Neural cell (in vitro differentiated cells): ENCODE results near the gene NCBP1. TPM values are rescaled to one million over a fixed set of nuclear protein-coding genes. Genes with fewer than 3 reads are reported as not detected.

Experiments
- H2AFZ ChIP-seq: fragments of 200-600, 300-800 bp; sonication (generic), shearing (Covaris generic); 2 replicates; pipeline ENCODE4 v1.6.0; 2014; ENCODE audit warnings: low read depth, mild to moderate bottlenecking, antibody characterized with exemption, low read length, moderate library complexity
- H3F3A ChIP-seq: fragments of 200-600 bp; shearing (Covaris generic); 2 replicates; pipeline ENCODE4 v1.6.1; 2016; ENCODE audit warnings: mild to moderate bottlenecking, moderate library complexity, mixed read lengths, antibody characterized with exemption, low read length; ENCODE audit not compliant: insufficient read depth, poor library complexity, severe bottlenecking
- H3K27ac ChIP-seq: fragments of 200-600, 300-800 bp; sonication (generic), shearing (Covaris generic); 2 replicates; pipeline ENCODE4 v1.5.1; 2014; ENCODE audit warnings: mild to moderate bottlenecking, low read length, moderate library complexity
- H3K27me3 ChIP-seq: fragments of 300-800, 200-600 bp; sonication (generic), shearing (Covaris generic); 2 replicates; pipeline ENCODE4 v1.6.0; 2014; ENCODE audit warnings: mild to moderate bottlenecking, low read depth, low read length, moderate library complexity; ENCODE audit not compliant: insufficient read depth
- H3K36me3 ChIP-seq: fragments of 300-800, 200-600 bp; sonication (generic), shearing (Covaris generic); 2 replicates; pipeline ENCODE4 v1.5.1; 2014; ENCODE audit warnings: mild to moderate bottlenecking, antibody characterized with exemption, low read length, moderate library complexity; ENCODE audit not compliant: insufficient read depth
- H3K4me2 ChIP-seq: fragments of 300-800, 200-600 bp; sonication (generic), shearing (Covaris generic); 2 replicates; pipeline ENCODE4 v1.6.0; 2014; ENCODE audit warnings: mild to moderate bottlenecking, low read length
- H3K4me3 ChIP-seq: fragments of 300-800, 200-600 bp; sonication (generic), shearing (Covaris generic); 2 replicates; pipeline ENCODE4 v1.5.1; 2014; ENCODE audit warnings: mild to moderate bottlenecking, low read length, moderate library complexity
- H3K79me2 ChIP-seq: fragments of 200-600 bp; shearing (Covaris generic); replicated peaks from 2 replicates; pipeline ENCODE4 v1.6.0; 2014; ENCODE audit warnings: mild to moderate bottlenecking, low read length, moderate library complexity; ENCODE audit not compliant: insufficient read depth
- H3K9ac ChIP-seq: fragments of 300-800, 200-600 bp; sonication (generic), shearing (Covaris generic); 2 replicates; pipeline ENCODE4 v1.6.1; 2016; ENCODE audit warnings: mild to moderate bottlenecking, low read length, mixed read lengths
- H3K9me2 ChIP-seq: fragments of 200-600 bp; shearing (Covaris generic); 2 replicates; pipeline ENCODE4 v1.6.1; 2016; ENCODE audit warnings: mild to moderate bottlenecking, low read length, mixed read lengths; ENCODE audit not compliant: insufficient read depth
- H3K9me3 ChIP-seq: fragments of 200-600, 300-800 bp; sonication (generic), shearing (Covaris generic); 2 replicates; pipeline ENCODE4 v1.6.1; 2016; ENCODE audit warnings: mild to moderate bottlenecking, mixed run types, low read length, moderate library complexity, mixed read lengths
- H4K20me1 ChIP-seq: fragments of 200-600 bp; shearing (Covaris generic); 2 replicates; pipeline ENCODE4 v1.6.1; 2016; ENCODE audit warnings: mild to moderate bottlenecking, mixed run types; ENCODE audit not compliant: insufficient read depth
- CTCF ChIP-seq: fragments of 450-650 bp; IDR thresholded peaks from 2 replicates; pipeline ENCODE4 v1.5.1; 2014; ENCODE audit warnings: antibody characterized with exemption, mild to moderate bottlenecking, moderate library complexity; ENCODE audit not compliant: poor library complexity, severe bottlenecking
- EP300 ChIP-seq: fragments of 450-650 bp; conservative IDR thresholded peaks from 2 replicates; pipeline ENCODE4 v1.6.1; 2014; ENCODE audit warnings: antibody characterized with exemption, mild to moderate bottlenecking, moderate library complexity; ENCODE audit not compliant: poor library complexity, severe bottlenecking
- EZH2 ChIP-seq: fragments of 200-600, 300-800 bp; shearing (Covaris generic), sonication (generic); IDR thresholded peaks from 2 replicates; pipeline ENCODE4 v1.6.1; 2014; ENCODE audit warnings: antibody characterized with exemption, low read length, borderline replicate concordance, mild to moderate bottlenecking; ENCODE audit not compliant: insufficient read depth, poor library complexity, severe bottlenecking
- MXI1 ChIP-seq: fragments of 450-650 bp; conservative IDR thresholded peaks from 2 replicates; pipeline ENCODE4 v1.6.1; 2014; ENCODE audit warnings: antibody characterized with exemption, mild to moderate bottlenecking; ENCODE audit not compliant: poor library complexity, severe bottlenecking
- POLR2AphosphoS5 ChIP-seq: IDR thresholded peaks from 2 replicates; pipeline ENCODE4 v1.6.1; 2012
- RAD21 ChIP-seq: fragments of 450-650 bp; conservative IDR thresholded peaks from 2 replicates; pipeline ENCODE4 v1.6.1; 2014; ENCODE audit warnings: antibody characterized with exemption, mild to moderate bottlenecking, moderate library complexity
- REST ChIP-seq: IDR thresholded peaks from 2 replicates; pipeline ENCODE4 v1.6.1; 2012; ENCODE audit warnings: borderline replicate concordance
- SMC3 ChIP-seq: fragments of 450-650 bp; conservative IDR thresholded peaks from 2 replicates; pipeline ENCODE4 v1.6.1; 2014; ENCODE audit warnings: antibody characterized with exemption, mild to moderate bottlenecking, moderate library complexity; ENCODE audit not compliant: poor library complexity
- TAF1 ChIP-seq: IDR thresholded peaks from 2 replicates; pipeline ENCODE4 v1.6.1; 2012; ENCODE audit warnings: low read depth
- polyA plus RNA-seq: library from polyadenylated mRNA; depleted of rRNA; stranded (reverse); fragments of >200 nt; gene quantifications from 2 replicates; pipeline ENCODE4 v1.2.3, GENCODE V29; 2014

The NCBP1 gene
- polyA plus RNA-seq, 1 donor from 2014 or later, result 30.6 TPM

GRCh38 chr9:97647996-97648395 is 14.4 kb downstream of the NCBP1 start:
- no peak overlapping the region for H3K9ac ChIP-seq
- H4K20me1 ChIP-seq, result no peaks in the 10 kb centered on the region
- H3K9me2 ChIP-seq, result no peaks in the 10 kb centered on the region
- no peak overlapping the region for H2AFZ ChIP-seq
- no peak overlapping the region for H3K4me2 ChIP-seq
- no peaks in the 10 kb centered on the region for H3K9me3 ChIP-seq
- H3K27me3 ChIP-seq, result no peaks in the 10 kb centered on the region
- TF ChIP-seq RAD21, result no peak
- no peak for TF ChIP-seq SMC3
- TF ChIP-seq TAF1, result no peak
- no peak for TF ChIP-seq POLR2AphosphoS5
- no peak for TF ChIP-seq EP300
- TF ChIP-seq EZH2, result no peak
- TF ChIP-seq REST, result no peak
- no peak for TF ChIP-seq CTCF
- TF ChIP-seq MXI1, result no peak
- H3K4me3 ChIP-seq, result no peak overlapping the region
- H3F3A ChIP-seq, result no peaks in the 10 kb centered on the region
- no peaks in the 10 kb centered on the region for H3K79me2 ChIP-seq
- H3K27ac ChIP-seq, result no peak overlapping the region
- peaks cover 11% of the 10 kb centered on the region for H3K36me3 ChIP-seq

- no peak overlapping the region for H2AFZ ChIP-seq
- no peak overlapping the region for H3K9ac ChIP-seq
- H3K4me3 ChIP-seq, result no peak overlapping the region
- no peaks in the 10 kb centered on the region for H3K27me3 ChIP-seq
- H3K4me2 ChIP-seq, result no peak overlapping the region
- no peaks in the 10 kb centered on the region for H3K79me2 ChIP-seq
- H3K9me2 ChIP-seq, result no peaks in the 10 kb centered on the region
- no peaks in the 10 kb centered on the region for H3K9me3 ChIP-seq
- H3K36me3 ChIP-seq, result peaks cover 14% of the 10 kb centered on the region
- H3K27ac ChIP-seq, result no peak overlapping the region
- TF ChIP-seq EP300 (no peak), CTCF (no peak), MXI1 (no peak), POLR2AphosphoS5 (no peak), REST (no peak), RAD21 (no peak), SMC3 (no peak), TAF1 (no peak), EZH2 (no peak)
- no peaks in the 10 kb centered on the region for H4K20me1 ChIP-seq
- H3F3A ChIP-seq, result no peaks in the 10 kb centered on the region
Observed at GRCh38 chr9:97651646-97652045, 18.0 kb downstream of the NCBP1 start.
